Activated CD4-positive, alpha-beta memory T cell treated with anti-CD3 and anti-CD28 coated beads, Interleukin-2, amount 10 ng/mL, durations not matched to agents 7 days and 5 days (primary cell): ENCODE measurements around the gene TBC1D7. TPM values are rescaled to one million over a fixed set of nuclear protein-coding genes. Genes with fewer than 3 reads are reported as not detected.
A peak's percentile ranks its signal among the peaks of the same experiment; 100 is the strongest.

Experiments
- CTCF ChIA-PET: fragments of 350-600 bp; sonication (Branson Sonifier 250); formaldehyde crosslinking; loops from one replicate; lab custom pipeline; 2021; ENCODE audit warnings: antibody characterized with exemption, inconsistent platforms; lab: Charles Lee
- POLR2A ChIA-PET: fragments of 350-600 bp; sonication (Branson Sonifier 250); formaldehyde crosslinking; loops from one replicate; lab custom pipeline; 2021; ENCODE audit warnings: antibody characterized with exemption; lab: Charles Lee
- DNase-seq: peaks from one replicate; pipeline ENCODE4 v3.0.0-alpha.2; 2020
- H3K27ac Mint-ChIP-seq: one replicate; pipeline ENCODE4 v1.8.0; 2021; ENCODE audit warnings: mild to moderate bottlenecking, mixed read lengths
- H3K27me3 Mint-ChIP-seq: one replicate; pipeline ENCODE4 v1.8.0; 2021; ENCODE audit warnings: mixed read lengths
- H3K36me3 Mint-ChIP-seq: one replicate; pipeline ENCODE4 v1.8.0; 2021; ENCODE audit warnings: low read depth, mixed read lengths
- H3K4me1 Mint-ChIP-seq: one replicate; pipeline ENCODE4 v1.8.0; 2021; ENCODE audit warnings: mixed read lengths
- H3K4me3 Mint-ChIP-seq: one replicate; pipeline ENCODE4 v1.8.0; 2021; ENCODE audit warnings: mild to moderate bottlenecking, mixed read lengths
- H3K9me3 Mint-ChIP-seq: one replicate; pipeline ENCODE4 v1.8.0; 2021; ENCODE audit warnings: mixed read lengths
- total RNA-seq, 2 experiments: library from RNA; stranded (reverse); gene quantifications; one replicate each; pipeline ENCODE4 v1.2.3, GENCODE V29; 2021

Gene TBC1D7
- total RNA-seq, result 10 to 100 TPM; 18.7 to 19.1 TPM

GRCh38 chr6:13328076-13328874, at the start of gene TBC1D7:
TSS of gene TBC1D7 (minus strand) at chr6:13328537. CDS start at chr6:13326898, 1,639 bp downstream.
- peak; percentile 94 for DNase-seq
- Mint-ChIP-seq H3K9me3 (no peaks in the 10 kb centered on the region), H3K27ac (peak within 1 kb of the TSS; percentile 89), H3K4me1 (peaks cover 29% of the 10 kb centered on the region), H3K36me3 (peaks cover 19% of the 10 kb centered on the region), H3K4me3 (peak within 1 kb of the TSS; percentile 93), H3K27me3 (no peaks in the 10 kb centered on the region)
- POLR2A ChIA-PET, result interaction anchor here (0.6 to 3.1 kb wide), 40 partner anchors 10 to 419 kb away, joined by 3 to 44 read pairs (median 4); partner anchors contain the start of genes GFOD1, NOL7 and SIRT5
- CTCF ChIA-PET, result interaction anchor here (0.6 to 6.1 kb wide), 17 partner anchors 9 to 1277 kb away, joined by 3 to 35 read pairs (median 4); partner anchors contain the start of genes NOL7 and SIRT5

- Mint-ChIP-seq H3K36me3 (no peaks in the 10 kb centered on the region), H3K27me3 (no peaks in the 10 kb centered on the region), H3K4me1 (peaks cover 13% of the 10 kb centered on the region), H3K4me3 (no peak overlapping the region), H3K9me3 (no peaks in the 10 kb centered on the region), H3K27ac (no peak overlapping the region)
- ChIA-PET CTCF (interaction anchor here (1.4 kb wide), 1 partner anchor 196 kb away, joined by 3 read pairs; no protein-coding TSS in a partner anchor), POLR2A (interaction anchor here (0.8 kb wide), 1 partner anchor 49 kb away, joined by 3 read pairs; the partner anchor contains the start of gene TBC1D7)
- no peak for DNase-seq
Measured at GRCh38 chr6:13377054-13377758, 48.9 kb upstream of the TBC1D7 start.

- no peak overlapping the region for H3K27ac Mint-ChIP-seq
- POLR2A ChIA-PET, result interaction anchor here (0.9 to 1.6 kb wide), 4 partner anchors 18 to 57 kb away, joined by 3 to 9 read pairs (median 4); partner anchors contain the start of gene TBC1D7
- H3K27me3 Mint-ChIP-seq, result no peaks in the 10 kb centered on the region
- H3K9me3 Mint-ChIP-seq, result no peaks in the 10 kb centered on the region
- DNase-seq, result peak; percentile 41
- no peaks in the 10 kb centered on the region for H3K36me3 Mint-ChIP-seq
- H3K4me1 Mint-ChIP-seq, result peaks cover 11% of the 10 kb centered on the region
- H3K4me3 Mint-ChIP-seq, result no peak overlapping the region
- CTCF ChIA-PET, result interaction anchor here (0.6 to 1.9 kb wide), 5 partner anchors 8 to 200 kb away, joined by 3 to 5 read pairs (median 4); partner anchors contain the start of gene SIRT5
Measured at GRCh38 chr6:13375360-13375878, 47.1 kb upstream of the TBC1D7 start.

- Mint-ChIP-seq H3K4me1 (peaks cover 11% of the 10 kb centered on the region), H3K4me3 (no peak overlapping the region), H3K9me3 (no peaks in the 10 kb centered on the region), H3K27me3 (no peaks in the 10 kb centered on the region), H3K36me3 (no peaks in the 10 kb centered on the region), H3K27ac (no peak overlapping the region)
- CTCF ChIA-PET, result no interaction called here
- POLR2A ChIA-PET, result no interaction called here
- DNase-seq, result no peak
Measured at GRCh38 chr6:13373919-13374318, 45.6 kb upstream of the TBC1D7 start.

- no peaks in the 10 kb centered on the region for H3K9me3 Mint-ChIP-seq
- POLR2A ChIA-PET, result no interaction called here
- no peak for DNase-seq
- no peaks in the 10 kb centered on the region for H3K27me3 Mint-ChIP-seq
- peaks cover 11% of the 10 kb centered on the region for H3K4me1 Mint-ChIP-seq
- H3K27ac Mint-ChIP-seq, result no peak overlapping the region
- no peaks in the 10 kb centered on the region for H3K36me3 Mint-ChIP-seq
- CTCF ChIA-PET, result interaction anchor here (1.2 kb wide), 1 partner anchor 42 kb away, joined by 3 read pairs; no protein-coding TSS in a partner anchor
- H3K4me3 Mint-ChIP-seq, result no peak overlapping the region
Measured at GRCh38 chr6:13373488-13373886, 45.1 kb upstream of the TBC1D7 start.

- CTCF ChIA-PET, result interaction anchor here (1.2 kb wide), 1 partner anchor 41 kb away, joined by 3 read pairs; no protein-coding TSS in a partner anchor
- POLR2A ChIA-PET, result no interaction called here
- H3K27ac Mint-ChIP-seq, result no peak overlapping the region
Measured at GRCh38 chr6:13372688-13373487, 44.6 kb upstream of the TBC1D7 start.

GRCh38 chr6:13372076-13372475, 43.7 kb upstream of the TBC1D7 start:
- CTCF ChIA-PET, result no interaction called here
- H3K27me3 Mint-ChIP-seq, result peaks cover 2% of the 10 kb centered on the region
- no peak overlapping the region for H3K27ac Mint-ChIP-seq
- no peak overlapping the region for H3K4me3 Mint-ChIP-seq
- H3K9me3 Mint-ChIP-seq, result no peaks in the 10 kb centered on the region
- no peaks in the 10 kb centered on the region for H3K36me3 Mint-ChIP-seq
- POLR2A ChIA-PET, result no interaction called here
- peaks cover 11% of the 10 kb centered on the region for H3K4me1 Mint-ChIP-seq
- DNase-seq, result no peak

More at GRCh38 chr6:13372688-13373487, 44.6 kb upstream of the TBC1D7 start:
- no peaks in the 10 kb centered on the region for H3K36me3 Mint-ChIP-seq
- H3K9me3 Mint-ChIP-seq, result no peaks in the 10 kb centered on the region
- H3K4me3 Mint-ChIP-seq, result no peak overlapping the region
- no peaks in the 10 kb centered on the region for H3K27me3 Mint-ChIP-seq
- no peak for DNase-seq
- H3K4me1 Mint-ChIP-seq, result peaks cover 11% of the 10 kb centered on the region

- Mint-ChIP-seq H3K4me1 (peaks cover 11% of the 10 kb centered on the region), H3K36me3 (no peaks in the 10 kb centered on the region), H3K27ac (no peak overlapping the region), H3K9me3 (no peaks in the 10 kb centered on the region), H3K4me3 (no peak overlapping the region), H3K27me3 (peaks cover 2% of the 10 kb centered on the region)
- no peak for DNase-seq
- POLR2A ChIA-PET, result no interaction called here
- CTCF ChIA-PET, result no interaction called here
Measured at GRCh38 chr6:13371421-13372072, 43.2 kb upstream of the TBC1D7 start.

- Mint-ChIP-seq H3K4me3 (no peak overlapping the region), H3K4me1 (peaks cover 7% of the 10 kb centered on the region), H3K27ac (no peak overlapping the region), H3K9me3 (no peaks in the 10 kb centered on the region), H3K27me3 (peaks cover 2% of the 10 kb centered on the region), H3K36me3 (no peaks in the 10 kb centered on the region)
- no peak for DNase-seq
- ChIA-PET CTCF (no interaction called here), POLR2A (no interaction called here)
Measured at GRCh38 chr6:13370623-13371022, 42.3 kb upstream of the TBC1D7 start.

GRCh38 chr6:13369591-13369990, 41.3 kb upstream of the TBC1D7 start:
- Mint-ChIP-seq H3K27ac (no peak overlapping the region), H3K9me3 (no peaks in the 10 kb centered on the region), H3K4me3 (no peak overlapping the region), H3K4me1 (no peaks in the 10 kb centered on the region), H3K36me3 (no peaks in the 10 kb centered on the region), H3K27me3 (peaks cover 2% of the 10 kb centered on the region)
- CTCF ChIA-PET, result no interaction called here
- no peak for DNase-seq
- POLR2A ChIA-PET, result no interaction called here

- POLR2A ChIA-PET, result interaction anchor here (1.1 kb wide), 1 partner anchor 40 kb away, joined by 3 read pairs; the partner anchor contains the start of gene TBC1D7
- CTCF ChIA-PET, result no interaction called here
- Mint-ChIP-seq H3K4me1 (no peaks in the 10 kb centered on the region), H3K4me3 (no peak overlapping the region), H3K36me3 (no peaks in the 10 kb centered on the region), H3K9me3 (no peaks in the 10 kb centered on the region), H3K27me3 (peaks cover 2% of the 10 kb centered on the region), H3K27ac (no peak overlapping the region)
- no peak for DNase-seq
Measured at GRCh38 chr6:13368731-13369115, 40.4 kb upstream of the TBC1D7 start.
